GM18873 (cell line): ENCODE measurements around the gene RWDD1.
A peak's percentile ranks its signal among the peaks of the same experiment; 100 is the strongest.

Experiments used
- ATAC-seq: cut with Tn5 transposase; IDR thresholded peaks from one replicate; pipeline ENCODE4 v1.9.1; 2021; ENCODE audit warnings: mild to moderate bottlenecking, moderate library complexity, moderate number of reproducible peaks; ENCODE audit not compliant: unreplicated experiment, low FRiP score

Gene RWDD1

DNA sequence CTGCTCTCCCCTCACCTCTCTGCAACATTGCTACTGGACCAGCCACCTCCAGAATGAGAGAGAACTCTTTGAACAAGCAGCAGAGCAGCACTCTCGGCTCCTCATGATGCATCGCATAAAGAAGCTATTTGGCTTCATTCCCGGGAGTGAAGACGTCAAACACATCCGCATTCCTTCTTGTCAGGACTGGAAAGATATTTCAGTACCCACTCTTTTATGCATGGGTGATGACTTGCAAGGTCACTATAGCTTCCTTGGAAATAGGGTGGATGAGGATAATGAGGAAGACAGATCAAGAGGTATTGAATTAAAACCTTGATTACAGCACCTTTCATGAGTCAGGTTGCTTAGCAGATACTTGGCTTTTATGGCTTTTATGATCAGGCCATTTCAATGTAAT, 13.4 kb upstream of the RWDD1 start:
- no peak for ATAC-seq

DNA sequence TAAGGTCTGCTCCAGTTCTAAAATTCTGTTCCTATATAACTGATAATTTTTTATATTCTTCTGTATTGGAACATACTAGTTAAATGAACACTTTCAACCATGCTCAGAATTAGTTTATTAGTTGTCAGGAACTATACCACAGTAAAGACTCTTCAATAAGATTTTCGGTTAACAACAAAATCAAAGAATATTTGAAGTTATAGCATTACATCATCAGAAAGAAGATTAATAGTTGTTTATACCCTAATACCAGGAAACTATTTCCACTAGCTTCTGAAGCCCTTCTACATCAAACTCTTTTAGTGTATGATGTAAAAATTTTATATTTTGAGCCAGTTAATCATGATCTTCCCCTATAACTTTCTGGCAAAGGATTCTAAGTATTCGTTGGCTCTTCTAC, 11.2 kb upstream of the RWDD1 start:
- no peak for ATAC-seq

- peak; percentile 72 for ATAC-seq
Observed at GRCh38 chr6:116561377-116562018, 9.8 kb upstream of the RWDD1 start.

DNA sequence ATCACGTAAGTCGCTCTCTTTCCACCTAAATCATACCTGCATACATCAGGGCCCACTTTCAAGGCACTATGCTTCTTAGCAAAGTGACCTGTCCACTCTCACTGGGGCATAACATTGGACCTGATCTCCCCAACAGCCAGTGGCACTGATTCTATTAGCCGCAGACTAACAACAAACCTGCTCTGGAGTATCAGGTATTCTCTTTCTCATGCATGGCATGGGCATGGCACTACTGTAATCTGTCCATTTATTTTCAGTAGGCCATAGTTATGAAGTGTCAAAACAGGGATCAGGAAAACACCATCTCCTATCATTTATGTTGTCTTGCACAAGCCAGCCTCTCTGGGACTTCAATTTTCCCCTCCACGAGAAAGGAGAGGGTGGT, 9.3 kb upstream of the RWDD1 start:
- no peak for ATAC-seq

- ATAC-seq = no peak
Observed at GRCh38 chr6:116562614-116563013, 8.7 kb upstream of the RWDD1 start.

DNA sequence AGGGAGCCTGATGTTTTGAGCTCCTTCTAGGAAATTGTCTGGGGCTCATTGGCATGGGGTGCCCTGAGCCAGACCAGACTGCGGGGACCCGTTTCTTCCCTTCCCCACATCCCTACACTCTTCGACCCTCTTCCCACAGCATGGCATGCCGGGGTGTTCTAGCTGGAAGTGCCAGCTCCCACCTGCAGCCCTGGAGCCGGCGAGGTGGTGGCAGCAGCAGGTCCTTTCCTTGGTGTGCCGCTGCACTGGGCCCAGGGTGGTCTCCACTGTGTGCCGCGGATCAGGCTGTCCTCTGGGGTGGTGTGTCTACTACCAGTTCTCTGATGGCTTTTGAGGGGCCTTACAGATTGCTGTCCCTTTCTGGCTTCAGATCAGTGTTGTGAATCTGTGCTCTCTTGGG, 7.5 kb upstream of the RWDD1 start:
- no peak for ATAC-seq

- no peak for ATAC-seq
Observed at GRCh38 chr6:116564311-116564710, 7.0 kb upstream of the RWDD1 start.

DNA sequence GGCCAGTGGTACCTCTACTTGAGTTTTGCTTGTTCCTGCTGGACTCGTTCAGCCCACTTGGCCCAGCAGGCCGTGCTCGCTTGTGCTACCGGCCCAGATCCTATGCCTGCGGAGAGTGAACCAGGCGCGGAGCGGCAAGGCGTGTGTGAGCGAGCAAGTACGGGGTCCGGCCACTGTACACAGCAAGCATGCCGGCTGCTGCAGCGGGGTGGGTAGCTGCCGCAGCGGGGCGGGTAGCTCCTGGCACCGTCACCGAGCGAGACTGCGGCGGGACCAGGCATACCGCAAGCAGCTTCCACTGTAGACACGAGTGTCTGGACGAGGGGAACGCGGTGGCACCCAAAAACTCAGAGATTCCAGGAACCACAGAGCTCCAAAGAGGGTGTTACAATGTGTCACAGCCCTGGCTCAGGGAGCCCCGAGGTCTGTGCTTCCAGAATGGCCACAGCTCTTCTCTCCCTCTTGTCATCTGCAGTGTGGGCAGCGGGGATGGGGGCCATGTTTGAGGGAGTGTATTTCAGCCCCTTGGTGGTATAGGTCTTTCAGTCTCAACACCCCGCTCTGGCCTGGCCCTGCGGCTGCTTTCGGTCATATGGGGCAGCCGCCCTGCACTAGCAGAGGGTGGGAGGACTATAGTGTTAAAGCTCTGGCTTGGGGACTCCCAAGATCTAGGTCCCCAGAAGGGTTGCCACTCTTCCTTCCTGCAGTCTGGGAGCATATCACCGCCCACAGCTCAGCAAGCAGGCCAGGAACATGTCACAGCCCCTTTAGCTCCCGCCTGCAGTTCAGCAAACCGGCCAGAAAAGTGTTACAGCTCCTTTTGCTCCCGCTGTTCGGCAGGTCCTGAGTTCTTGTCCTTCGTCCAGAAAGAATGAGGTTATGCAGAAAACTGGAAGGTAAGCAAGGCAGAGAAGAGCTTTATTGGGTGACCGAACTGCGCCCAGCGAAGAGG, 6.1 kb upstream of the RWDD1 start:
- no peak for ATAC-seq

GRCh38 chr6:116568111-116568510, 3.2 kb upstream of the RWDD1 start:
- ATAC-seq = no peak

GRCh38 chr6:116568821-116569755, 2.2 kb upstream of the RWDD1 start:
- ATAC-seq = no peak

GRCh38 chr6:116571683-116572000, 338 bp downstream of the RWDD1 start:
- ATAC-seq = no peak

DNA sequence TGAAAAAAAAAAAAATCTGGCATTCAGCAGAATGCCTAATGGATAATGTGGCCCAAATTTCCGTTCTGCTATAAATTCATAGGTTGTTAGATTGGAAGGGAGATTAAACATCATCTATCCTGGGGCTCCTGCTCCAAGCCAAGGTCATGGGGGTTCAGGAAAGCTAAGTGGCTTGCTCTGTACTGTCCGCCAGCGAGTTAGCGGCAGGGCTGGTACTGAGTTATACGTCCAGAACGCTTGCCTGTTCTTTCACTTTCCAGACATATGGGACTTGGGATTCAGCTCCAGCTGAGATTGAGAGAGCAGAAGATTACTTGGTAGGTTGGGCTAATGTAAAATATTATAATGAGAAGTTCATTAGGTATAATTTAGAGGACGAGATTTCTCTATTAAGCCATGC, 858 bp downstream of the RWDD1 start:
- ATAC-seq = no peak

GRCh38 chr6:116575227-116575626, 3.9 kb downstream of the RWDD1 start:
- ATAC-seq = no peak

DNA sequence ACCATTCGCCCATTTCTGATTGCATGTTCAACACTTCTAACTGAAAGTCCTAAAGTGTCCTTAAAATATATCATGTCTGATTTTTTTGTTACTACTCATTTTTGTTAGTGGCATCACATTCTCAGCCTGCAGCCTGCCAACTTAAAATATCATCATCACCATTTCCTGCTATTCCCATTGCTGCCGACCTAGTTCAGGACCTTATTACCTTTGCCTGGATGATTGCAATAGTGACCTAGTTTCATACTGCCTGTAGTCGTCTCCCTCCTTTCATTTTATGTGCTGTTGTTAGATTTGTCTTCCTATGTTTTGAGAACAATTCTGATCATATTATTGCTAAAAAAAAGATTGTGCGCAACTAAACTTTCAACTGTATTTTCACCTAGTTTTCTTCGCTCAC, 6.2 kb downstream of the RWDD1 start:
- no peak for ATAC-seq

GRCh38 chr6:116578335-116578734, 7.0 kb downstream of the RWDD1 start:
- ATAC-seq = no peak

DNA sequence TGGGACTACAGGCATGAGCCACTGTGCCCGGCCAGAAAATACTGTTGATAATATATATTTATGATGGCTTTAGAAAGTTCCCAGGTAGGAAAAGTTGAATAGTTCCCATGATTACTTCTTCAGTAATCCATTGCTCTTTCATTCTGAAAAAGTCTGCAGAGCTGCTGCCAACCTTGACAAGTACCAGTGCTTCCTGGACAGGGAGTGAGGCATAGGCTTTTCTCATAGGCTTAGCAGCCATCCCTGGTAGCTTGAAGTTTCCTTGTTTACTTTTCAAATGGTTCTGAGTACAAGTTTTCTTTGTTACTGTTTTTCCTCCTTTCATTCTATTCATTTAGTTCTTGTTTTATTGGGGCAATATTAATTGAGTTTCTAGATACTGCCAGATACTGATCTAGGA, 7.8 kb downstream of the RWDD1 start:
- no peak for ATAC-seq

GRCh38 chr6:116580198-116580597, 8.9 kb downstream of the RWDD1 start:
- ATAC-seq = no peak

DNA sequence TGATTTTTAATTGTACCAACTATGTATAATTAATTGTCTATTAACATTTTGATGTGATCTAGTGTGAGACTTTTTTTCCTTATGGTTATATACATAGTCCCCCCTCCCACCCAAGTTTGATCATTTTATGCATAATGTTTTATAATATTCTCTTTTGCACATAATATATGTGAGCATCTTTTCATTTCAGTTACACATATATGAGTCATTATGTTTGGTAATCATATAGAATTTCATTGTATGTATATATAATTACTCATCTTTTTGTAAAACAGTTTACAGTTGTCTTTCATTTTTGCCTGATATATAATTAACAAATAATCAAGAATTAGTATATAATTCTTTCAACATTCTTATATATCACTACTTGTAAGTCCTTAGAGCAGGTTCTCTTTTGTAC, 15.0 kb downstream of the RWDD1 start:
- ATAC-seq = no peak

- no peak for ATAC-seq
Observed at GRCh38 chr6:116586738-116587137, 15.4 kb downstream of the RWDD1 start.

GRCh38 chr6:116595247-116595646, 23.9 kb downstream of the RWDD1 start:
- ATAC-seq = no peak

GRCh38 chr6:116596815-116597214, 25.5 kb downstream of the RWDD1 start:
- no peak for ATAC-seq
